HepG2 (cell line): ENCODE data around the gene PFN4. TPM values are rescaled to one million over a fixed set of nuclear protein-coding genes. Genes with fewer than 3 reads are reported as not detected.

Source experiments
- ATF5 ChIP-seq: sonication (generic); formaldehyde crosslinking; IDR thresholded peaks from 2 replicates; pipeline ENCODE4 v1.4.0; 2020; ENCODE audit warnings: mild to moderate bottlenecking, low read depth, missing genetic modification reagents
- ATF7-NPFF ChIP-seq: sonication (generic); formaldehyde crosslinking; IDR thresholded peaks from 2 replicates; pipeline ENCODE4 v1.8.1; 2023; ENCODE audit warnings: mild to moderate bottlenecking, low read depth, missing genetic modification reagents, moderate library complexity
- FOXK1 ChIP-seq: sonication (generic); formaldehyde crosslinking; IDR thresholded peaks from 2 replicates; pipeline ENCODE4 v1.4.0; 2020; ENCODE audit warnings: low read depth, missing genetic modification reagents, borderline replicate concordance
- KAT8 ChIP-seq: IDR thresholded peaks from 2 replicates; pipeline ENCODE4 v1.6.1; 2016; ENCODE audit warnings: missing genetic modification reagents, missing compliant biosample characterization
- NPAS2 ChIP-seq: sonication (generic); formaldehyde crosslinking; IDR thresholded peaks from 2 replicates; pipeline ENCODE4 v1.8.0; 2022; ENCODE audit warnings: mild to moderate bottlenecking, missing genetic modification reagents, borderline replicate concordance
- PHF8 ChIP-seq: sonication (generic); formaldehyde crosslinking; IDR thresholded peaks from 2 replicates; pipeline ENCODE4 v1.5.0; 2020; ENCODE audit warnings: missing genetic modification reagents
- PRPF4 ChIP-seq: fragments of 200-400 bp; formaldehyde crosslinking; IDR thresholded peaks from 2 replicates; pipeline ENCODE4 v1.6.1; 2016; ENCODE audit warnings: low read length, low read depth; ENCODE audit not compliant: poor library complexity, severe bottlenecking
- ZBTB43 ChIP-seq: sonication (generic); formaldehyde crosslinking; conservative IDR thresholded peaks from 2 replicates; pipeline ENCODE4 v1.4.0; 2020; ENCODE audit warnings: missing genetic modification reagents
- ZBTB44 ChIP-seq: sonication (generic); formaldehyde crosslinking; IDR thresholded peaks from 2 replicates; pipeline ENCODE4 v1.4.0; 2020; ENCODE audit warnings: missing genetic modification reagents
- ZFP82 ChIP-seq: sonication (generic); formaldehyde crosslinking; IDR thresholded peaks from 2 replicates; pipeline ENCODE4 v1.5.1; 2020; ENCODE audit warnings: mild to moderate bottlenecking, missing genetic modification reagents, borderline replicate concordance
- ZNF337 ChIP-seq: sonication (generic); formaldehyde crosslinking; IDR thresholded peaks from 2 replicates; pipeline ENCODE4 v1.5.1; 2020; ENCODE audit warnings: missing genetic modification reagents, low read depth, mild to moderate bottlenecking, borderline replicate concordance
- ZNF33B ChIP-seq: sonication (generic); formaldehyde crosslinking; IDR thresholded peaks from 2 replicates; pipeline ENCODE4 v1.5.1; 2020; ENCODE audit warnings: mild to moderate bottlenecking, missing genetic modification reagents
- ZNF83 ChIP-seq: sonication (generic); formaldehyde crosslinking; IDR thresholded peaks from 2 replicates; pipeline ENCODE4 v1.4.0; 2020; ENCODE audit warnings: missing genetic modification reagents, mild to moderate bottlenecking, borderline replicate concordance
- polyA plus RNA-seq, 8 experiments: library from polyadenylated mRNA; depleted of rRNA in 3 of 8; stranded (reverse) in 7 of 8; unstranded in 1 of 8; fragments of >200 nt; fragmentation: Illumina TruSeq in 4 of 8; extraction: Trizol in 4 of 8; gene quantifications; 2 replicates each; pipeline versions ENCODE4 v1.2.1 to v1.2.3, GENCODE V29; 2011 to 2016; ENCODE audit warnings: low read depth in 4 of 8, missing spikeins in 1 of 8, mixed read lengths in 1 of 8; ENCODE audit not compliant: insufficient read depth in 1 of 8
- total RNA-seq, 5 experiments: library from RNA; depleted of rRNA; stranded (reverse); fragments of >200 nt; fragmentation: Illumina TruSeq; extraction: Trizol; gene quantifications; 2 replicates each; pipeline ENCODE4 v1.2.3, GENCODE V29; 2016; ENCODE audit warnings: low read depth in 1 of 5
- TF ChIP-seq, protein P1 (sequence below): sonication (generic); formaldehyde crosslinking; IDR thresholded peaks from 2 replicates; pipeline ENCODE4 v1.5.1; 2020; ENCODE audit warnings: mild to moderate bottlenecking, moderate library complexity, missing genetic modification reagents
- TF ChIP-seq, protein P2 (sequence below): IDR thresholded peaks from 2 replicates; pipeline ENCODE4 v1.6.1; 2012; ENCODE audit warnings: low read depth, low read length, improper control_type of control experiment
- TF ChIP-seq, protein P3 (sequence below): sonication (generic); formaldehyde crosslinking; IDR thresholded peaks from 2 replicates; pipeline ENCODE4 v1.8.1; 2023; ENCODE audit warnings: mild to moderate bottlenecking, missing genetic modification reagents, borderline replicate concordance

PFN4 gene
- total and polyA plus RNA-seq, 2 of the 13 experiments (the other 11 are each of a cell fraction or from before 2014, with no cell fraction given) = 0.12 to 0.20 TPM

DNA sequence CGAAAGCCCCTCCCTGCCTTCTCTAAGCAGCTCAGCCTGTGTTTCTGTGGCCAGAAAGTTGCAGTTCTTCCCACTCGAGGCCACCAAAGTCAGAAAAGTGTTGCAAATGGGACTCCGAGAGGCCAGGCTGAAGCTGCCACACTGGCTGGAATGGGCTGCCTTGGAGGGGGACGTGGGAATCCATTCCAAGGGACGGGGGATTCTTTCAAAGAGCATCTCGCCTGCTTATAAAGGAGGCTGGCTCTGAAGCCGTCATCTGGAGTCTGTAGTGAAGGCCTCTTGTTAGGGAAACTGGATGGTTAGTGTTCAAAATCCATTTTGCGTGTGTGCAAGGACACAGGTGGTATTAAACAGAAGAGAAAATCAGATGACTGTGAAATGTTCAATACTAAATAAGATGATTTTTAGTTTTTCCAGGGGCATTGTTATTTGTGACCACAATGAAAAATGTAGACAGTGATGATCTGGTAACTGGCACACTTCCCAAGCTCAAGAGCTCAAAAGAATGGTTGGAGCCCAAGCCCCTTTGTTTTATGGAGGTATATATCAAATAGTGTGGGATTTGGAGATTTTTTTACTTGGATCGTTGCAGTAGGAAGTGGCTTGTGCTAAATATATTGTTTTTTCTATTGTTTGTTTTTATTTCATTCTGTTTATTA, 917 bp upstream of the PFN4 start (continued):
- TF ChIP-seq, protein P1, sequence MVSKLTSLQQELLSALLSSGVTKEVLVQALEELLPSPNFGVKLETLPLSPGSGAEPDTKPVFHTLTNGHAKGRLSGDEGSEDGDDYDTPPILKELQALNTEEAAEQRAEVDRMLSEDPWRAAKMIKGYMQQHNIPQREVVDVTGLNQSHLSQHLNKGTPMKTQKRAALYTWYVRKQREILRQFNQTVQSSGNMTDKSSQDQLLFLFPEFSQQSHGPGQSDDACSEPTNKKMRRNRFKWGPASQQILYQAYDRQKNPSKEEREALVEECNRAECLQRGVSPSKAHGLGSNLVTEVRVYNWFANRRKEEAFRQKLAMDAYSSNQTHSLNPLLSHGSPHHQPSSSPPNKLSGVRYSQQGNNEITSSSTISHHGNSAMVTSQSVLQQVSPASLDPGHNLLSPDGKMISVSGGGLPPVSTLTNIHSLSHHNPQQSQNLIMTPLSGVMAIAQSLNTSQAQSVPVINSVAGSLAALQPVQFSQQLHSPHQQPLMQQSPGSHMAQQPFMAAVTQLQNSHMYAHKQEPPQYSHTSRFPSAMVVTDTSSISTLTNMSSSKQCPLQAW (CRISPR knock-in tag) = 0 out of 2 replicates have a peak, but pooled peaks have one; percentile 31
- TF ChIP-seq ZNF83 (CRISPR knock-in tag) (peak; percentile 68; the same call in 1 of the 2 replicates), ZBTB43 (no peak), ZBTB44 (CRISPR knock-in tag) (no peak), ATF7-NPFF (CRISPR knock-in tag) (no peak), ZFP82 (CRISPR knock-in tag) (no peak), PRPF4 (no peak), ZNF33B (CRISPR knock-in tag) (peak; percentile 90), KAT8 (0 out of 2 replicates have a peak, but pooled peaks have one; percentile 14), NPAS2 (CRISPR knock-in tag) (no peak), PHF8 (CRISPR knock-in tag) (no peak), FOXK1 (CRISPR knock-in tag) (no peak), ZNF337 (CRISPR knock-in tag) (0 out of 2 replicates have a peak, but pooled peaks have one; percentile 17), ATF5 (CRISPR knock-in tag) (no peak)
- TF ChIP-seq, protein P2, sequence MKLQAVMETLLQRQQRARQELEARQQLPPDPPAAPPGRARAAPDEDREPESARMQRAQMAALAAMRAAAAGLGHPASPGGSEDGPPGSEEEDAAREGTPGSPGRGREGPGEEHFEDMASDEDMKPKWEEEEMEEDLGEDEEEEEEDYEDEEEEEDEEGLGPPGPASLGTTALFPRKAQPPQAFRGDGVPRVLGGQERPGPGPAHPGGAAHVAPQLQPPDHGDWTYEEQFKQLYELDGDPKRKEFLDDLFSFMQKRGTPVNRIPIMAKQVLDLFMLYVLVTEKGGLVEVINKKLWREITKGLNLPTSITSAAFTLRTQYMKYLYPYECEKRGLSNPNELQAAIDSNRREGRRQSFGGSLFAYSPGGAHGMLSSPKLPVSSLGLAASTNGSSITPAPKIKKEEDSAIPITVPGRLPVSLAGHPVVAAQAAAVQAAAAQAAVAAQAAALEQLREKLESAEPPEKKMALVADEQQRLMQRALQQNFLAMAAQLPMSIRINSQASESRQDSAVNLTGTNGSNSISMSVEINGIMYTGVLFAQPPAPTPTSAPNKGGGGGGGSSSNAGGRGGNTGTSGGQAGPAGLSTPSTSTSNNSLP = no peak
- TF ChIP-seq, protein P3, sequence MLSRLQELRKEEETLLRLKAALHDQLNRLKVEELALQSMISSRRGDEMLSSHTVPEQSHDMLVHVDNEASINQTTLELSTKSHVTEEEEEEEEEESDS (CRISPR knock-in tag) = no peak
